NK-92 treated with Interleukin-12 subunit alpha and Interleukin-12 subunit beta, amount 100 ng/mL, for 24 hours (cell line): Measurements from ENCODE around the gene EED.

Source experiments
- DNase-seq: peaks from one replicate; lab custom pipeline; 2025; lab: John Stamatoyannopoulos, UW

The EED gene, protein sequence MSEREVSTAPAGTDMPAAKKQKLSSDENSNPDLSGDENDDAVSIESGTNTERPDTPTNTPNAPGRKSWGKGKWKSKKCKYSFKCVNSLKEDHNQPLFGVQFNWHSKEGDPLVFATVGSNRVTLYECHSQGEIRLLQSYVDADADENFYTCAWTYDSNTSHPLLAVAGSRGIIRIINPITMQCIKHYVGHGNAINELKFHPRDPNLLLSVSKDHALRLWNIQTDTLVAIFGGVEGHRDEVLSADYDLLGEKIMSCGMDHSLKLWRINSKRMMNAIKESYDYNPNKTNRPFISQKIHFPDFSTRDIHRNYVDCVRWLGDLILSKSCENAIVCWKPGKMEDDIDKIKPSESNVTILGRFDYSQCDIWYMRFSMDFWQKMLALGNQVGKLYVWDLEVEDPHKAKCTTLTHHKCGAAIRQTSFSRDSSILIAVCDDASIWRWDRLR

DNA sequence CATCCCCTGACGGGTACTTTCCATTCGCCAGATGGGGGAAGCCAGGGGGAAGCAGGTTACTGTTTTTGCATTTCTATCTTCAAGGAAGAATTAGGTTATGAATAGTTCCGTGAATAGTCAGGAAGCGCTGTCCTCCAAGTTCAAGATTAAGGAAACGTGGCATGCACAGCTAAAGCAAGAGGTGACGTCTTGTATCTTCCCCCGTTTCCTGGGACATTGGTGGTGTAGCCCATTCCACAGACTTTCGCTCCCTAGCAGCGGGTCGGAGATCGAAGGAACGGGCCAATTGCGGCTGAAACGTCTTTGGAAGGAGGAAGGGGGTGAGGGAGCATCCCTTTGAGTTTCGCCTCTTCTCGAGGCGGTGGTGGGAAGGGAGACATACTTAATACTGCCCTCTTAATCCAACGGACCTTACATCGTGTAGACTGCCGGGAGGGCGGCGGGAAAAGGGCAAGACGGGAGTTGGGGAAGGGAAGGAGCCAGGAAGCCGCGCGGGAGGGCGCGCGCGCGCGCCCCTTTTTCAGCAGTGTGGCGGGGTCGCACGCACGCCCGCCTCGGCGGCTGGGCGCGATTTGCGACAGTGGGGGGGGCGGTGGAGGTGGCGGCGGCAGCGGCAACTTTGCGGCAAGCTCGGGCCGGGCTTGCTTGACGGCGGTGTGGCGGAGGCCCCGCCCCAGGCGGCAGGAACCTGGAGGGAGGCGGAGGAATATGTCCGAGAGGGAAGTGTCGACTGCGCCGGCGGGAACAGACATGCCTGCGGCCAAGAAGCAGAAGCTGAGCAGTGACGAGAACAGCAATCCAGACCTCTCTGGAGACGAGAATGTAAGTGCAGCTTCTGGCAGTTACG is at the start of gene EED:
Gene EED, plus strand, starts transcription at position 232 of the 847 bp plus-strand sequence. Its CDS starts 477 bp downstream, at position 709.
- peak; percentile 93 for DNase-seq

DNA sequence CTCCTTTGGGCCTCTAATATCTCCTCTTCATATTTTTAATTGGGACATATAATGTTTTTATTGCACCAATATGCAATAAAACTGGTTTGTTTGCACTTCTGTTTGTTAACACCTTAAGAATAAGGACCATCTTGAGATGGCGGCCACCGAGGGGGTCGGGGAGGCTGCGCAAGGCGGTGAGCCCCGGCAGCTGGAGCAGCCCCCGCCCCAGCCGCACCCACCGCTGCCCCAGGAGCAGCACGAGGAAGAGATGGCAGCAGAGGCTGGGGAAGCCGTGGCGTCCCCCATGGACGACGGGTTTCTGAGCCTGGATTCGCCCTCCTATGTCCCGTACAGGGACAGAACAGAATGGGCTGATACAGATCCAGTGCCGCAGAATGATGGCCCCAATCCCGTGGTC is 49.6 kb upstream of the EED start:
- no peak for DNase-seq

DNA sequence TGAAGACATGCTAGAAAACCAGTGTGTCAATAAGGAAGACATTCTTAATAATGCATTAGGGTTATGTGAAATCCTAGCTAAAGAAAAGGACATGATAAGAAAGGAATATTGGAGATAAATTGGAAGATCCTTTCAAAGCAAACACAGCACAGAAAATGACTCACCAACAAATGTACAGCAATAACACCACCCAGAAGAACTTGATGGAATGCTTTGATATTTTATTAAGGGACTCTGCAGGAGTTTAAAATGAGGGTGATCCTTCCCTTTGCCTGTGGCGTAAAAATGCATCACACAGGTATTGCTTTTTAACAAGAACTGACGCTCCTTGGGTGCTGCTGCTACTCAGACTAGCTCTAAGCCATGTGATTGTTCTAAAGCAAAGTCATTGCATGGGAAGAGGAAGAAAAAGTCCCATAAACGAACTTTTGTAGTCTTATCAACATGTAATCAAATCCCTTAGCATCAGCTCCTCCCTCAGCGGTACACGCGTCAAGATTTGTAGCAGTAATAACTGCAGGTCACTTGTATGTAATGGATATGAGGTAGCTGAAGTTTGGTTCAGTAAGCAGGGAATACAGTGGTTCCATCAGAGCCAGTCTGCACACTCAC is 48.4 kb upstream of the EED start:
- no peak for DNase-seq

DNA sequence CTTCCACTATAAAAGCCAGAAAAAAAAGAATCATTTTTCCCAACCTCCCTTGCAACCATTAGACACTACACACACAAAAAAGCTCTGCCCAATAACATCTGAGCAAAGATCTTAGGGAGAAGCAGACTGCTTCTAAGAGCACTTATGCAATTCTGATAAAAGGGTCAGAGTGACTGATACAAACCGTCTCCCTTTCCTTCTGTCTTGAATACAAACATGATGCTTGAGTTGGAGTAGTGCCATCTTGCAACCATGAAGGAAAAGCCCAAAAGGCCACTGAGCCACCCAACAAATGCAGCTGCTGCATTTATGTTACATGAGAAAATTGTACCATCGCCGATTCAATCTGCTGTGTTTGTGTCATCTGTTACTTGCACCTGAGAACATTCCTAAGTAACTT is 47.6 kb upstream of the EED start:
- no peak for DNase-seq

DNA sequence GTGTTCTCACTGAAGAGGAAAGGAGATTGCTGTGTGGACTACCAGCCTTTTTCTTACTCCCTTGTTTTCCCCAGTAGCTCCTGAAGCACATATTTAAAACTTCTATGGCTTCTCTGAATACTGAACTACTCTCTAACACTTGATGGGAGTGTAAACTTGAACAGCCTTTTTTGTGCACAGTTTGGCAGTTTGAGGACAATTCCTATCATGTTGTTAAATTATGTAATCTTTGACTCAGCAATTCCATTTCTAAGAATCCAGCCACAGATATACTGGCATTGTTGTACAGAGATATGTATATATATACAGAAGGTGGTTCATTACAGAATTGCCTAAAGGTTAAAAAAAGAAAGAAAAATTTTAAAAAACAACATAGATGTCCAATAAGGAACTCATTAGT is 47.1 kb upstream of the EED start:
- no peak for DNase-seq

DNA sequence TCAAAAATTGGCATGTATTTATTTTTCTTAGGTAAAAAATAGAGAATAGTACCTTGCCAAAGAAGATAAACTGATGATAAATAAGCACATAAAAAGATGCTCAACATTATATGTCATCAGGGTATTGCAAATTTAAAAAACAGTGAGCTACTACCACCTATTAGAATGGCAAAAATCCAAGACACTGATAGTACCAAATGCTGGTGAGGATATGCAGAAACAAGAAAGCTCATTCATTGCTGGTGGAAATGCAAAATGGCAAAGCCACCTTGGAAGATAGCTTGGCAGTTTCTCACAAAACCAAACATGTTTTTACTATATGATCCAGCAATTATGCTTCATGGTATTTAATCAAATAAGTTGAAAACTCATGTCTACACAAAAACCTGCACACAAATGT is 46.4 kb upstream of the EED start:
- no peak for DNase-seq

DNA sequence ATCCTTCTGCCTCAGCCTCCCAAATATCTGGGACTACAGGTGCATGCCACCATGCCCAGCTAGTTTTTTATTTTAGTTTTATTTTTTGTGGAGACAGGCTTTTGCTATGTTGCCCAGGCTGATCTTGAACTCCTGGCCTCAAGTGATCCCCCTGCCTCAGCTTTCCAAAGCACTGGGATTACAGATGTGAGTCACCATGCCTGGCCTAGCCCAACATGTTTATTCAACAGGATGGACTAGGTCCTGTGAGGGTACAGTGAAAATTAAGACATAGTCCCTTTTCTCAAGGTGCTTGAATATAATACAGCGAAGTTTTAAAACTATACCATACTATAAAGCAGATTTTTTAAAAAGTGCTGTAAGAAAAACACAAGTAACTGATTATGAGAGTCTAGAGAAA is 45.2 kb upstream of the EED start:
- no peak for DNase-seq

DNA sequence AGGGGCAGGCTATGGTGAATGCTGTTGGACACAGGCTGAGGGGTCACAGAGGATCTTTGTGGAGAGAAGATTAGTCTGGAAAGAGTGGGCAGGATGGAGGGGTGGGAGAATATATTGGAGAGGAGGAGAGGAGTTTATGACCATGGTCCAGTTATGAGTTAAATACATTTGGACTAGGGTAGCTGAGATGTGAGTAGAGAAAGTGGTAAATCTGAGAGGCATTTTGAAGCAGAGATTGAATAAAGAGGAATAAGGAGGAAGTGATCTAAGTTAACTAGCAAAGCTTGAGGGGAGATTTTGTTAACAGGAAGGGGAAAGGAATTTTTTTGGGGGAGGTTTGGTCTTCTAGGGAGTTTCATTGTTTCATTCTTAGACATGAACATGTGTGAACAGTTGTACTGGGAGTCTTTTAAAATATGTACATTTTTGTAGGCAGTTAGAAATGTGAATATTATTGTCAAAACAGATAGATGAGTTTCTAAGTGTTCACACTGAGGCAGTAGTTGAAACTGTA is 43.1 kb upstream of the EED start:
- no peak for DNase-seq

DNA sequence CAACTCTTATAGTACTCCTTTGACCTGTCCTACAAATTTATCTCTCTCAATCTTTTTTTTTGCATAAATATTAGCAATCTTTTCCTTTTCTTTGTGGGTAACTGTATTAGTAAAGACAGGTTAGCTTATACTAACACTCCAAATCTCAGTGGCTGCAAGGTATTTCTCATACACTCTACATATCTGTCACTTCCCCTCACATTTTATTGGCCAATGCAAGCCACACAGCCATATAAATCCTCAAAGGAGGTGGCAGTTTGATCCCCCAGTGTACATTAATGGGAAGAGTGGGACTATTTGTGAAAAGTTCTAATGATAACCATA is 42.6 kb upstream of the EED start:
- no peak for DNase-seq

DNA sequence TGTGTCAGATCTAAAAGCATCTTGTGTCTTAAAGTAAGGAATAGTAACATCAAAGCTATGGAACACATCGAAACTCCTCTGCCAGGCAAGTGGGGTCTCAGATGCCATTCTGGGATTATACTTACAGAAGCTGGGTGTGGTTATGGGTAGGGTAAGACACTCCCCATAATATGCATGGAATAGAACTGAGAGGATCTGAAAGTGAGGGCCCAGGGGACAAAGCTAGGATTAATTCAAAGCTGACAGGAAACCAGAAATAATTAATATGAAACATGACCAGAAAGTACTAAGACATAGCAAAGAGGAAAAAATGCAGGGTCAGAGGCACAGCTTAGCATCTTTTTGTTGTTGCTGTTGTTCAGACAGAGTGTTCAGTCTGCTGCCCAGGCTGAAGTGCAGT is 40.2 kb upstream of the EED start:
- DNase-seq, result no peak

DNA sequence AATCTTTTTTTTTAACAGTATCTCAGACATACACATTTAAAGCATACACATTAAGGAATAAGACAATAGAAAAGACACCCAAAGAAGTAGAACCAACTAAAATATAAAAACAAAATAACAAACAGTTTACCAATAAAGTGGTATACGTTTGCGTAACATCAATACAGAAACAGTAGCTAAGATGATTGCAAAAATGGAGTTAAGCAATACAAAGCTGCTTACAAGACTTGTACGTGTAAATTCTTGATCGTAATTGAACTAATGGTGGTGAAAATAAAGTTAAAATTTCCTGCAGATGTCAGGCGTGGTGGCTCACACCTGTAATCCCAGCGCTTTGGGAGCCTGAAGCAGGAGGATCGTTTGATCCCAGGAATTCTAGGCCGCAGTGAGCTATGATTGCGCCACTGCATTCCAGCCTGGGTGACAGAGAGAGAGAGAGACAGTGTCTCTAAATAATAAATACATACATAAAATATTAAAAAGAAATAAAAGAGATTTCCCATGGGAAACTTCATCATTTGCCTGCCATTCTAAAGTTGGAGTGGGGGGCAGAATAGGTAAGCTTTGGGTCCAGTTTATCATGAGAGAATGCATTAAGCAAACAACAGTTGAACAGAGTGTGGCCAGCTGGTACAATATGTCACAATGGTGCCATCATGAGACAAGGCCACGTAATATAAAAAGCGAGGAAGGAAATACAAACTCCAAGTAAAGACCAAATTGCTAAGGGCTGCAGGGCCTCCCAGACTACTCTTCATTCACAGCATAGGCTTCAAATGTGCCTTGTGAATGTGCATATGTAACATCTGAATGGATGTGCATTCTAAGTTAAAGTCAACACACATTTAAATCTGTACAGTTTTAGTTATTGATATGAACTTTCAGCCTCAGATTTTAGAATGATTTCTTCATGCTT is 38.9 kb upstream of the EED start:
- DNase-seq, result no peak

DNA sequence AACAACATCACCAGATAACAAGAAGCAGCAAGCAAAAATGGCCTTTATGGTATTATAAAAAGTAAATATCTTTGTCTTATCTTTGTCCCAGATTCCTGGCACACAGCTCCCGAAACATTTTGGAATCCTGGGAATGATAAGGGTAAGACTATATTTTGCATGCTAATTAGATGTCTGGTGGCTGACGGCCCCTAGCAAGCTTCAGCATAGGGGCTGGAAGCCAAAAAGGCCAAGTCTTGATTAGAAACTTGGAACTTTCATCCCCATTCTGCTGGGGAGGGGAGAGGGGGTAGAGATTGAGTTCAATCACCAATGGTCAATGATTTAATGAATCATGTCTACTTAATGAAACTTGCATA is 38.2 kb upstream of the EED start:
- no peak for DNase-seq

DNA sequence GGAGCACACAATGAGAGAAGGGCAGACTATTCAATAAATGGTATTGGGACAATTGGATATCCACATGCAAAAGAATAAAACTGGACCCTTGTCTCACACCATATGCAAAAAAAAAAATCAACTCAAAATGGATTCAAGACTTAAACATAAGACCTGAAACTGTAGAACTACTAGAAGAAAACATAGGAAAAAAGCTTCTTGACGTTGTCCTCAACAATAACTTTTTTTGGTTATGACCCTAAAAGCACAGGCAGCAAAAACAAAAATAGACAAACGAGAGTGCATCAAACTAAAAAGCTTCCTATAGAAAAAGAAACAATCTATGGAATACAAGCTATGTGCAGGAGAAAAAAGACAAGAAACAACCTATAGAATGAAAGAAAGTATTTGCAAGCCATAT is 37.1 kb upstream of the EED start:
- DNase-seq, result no peak

DNA sequence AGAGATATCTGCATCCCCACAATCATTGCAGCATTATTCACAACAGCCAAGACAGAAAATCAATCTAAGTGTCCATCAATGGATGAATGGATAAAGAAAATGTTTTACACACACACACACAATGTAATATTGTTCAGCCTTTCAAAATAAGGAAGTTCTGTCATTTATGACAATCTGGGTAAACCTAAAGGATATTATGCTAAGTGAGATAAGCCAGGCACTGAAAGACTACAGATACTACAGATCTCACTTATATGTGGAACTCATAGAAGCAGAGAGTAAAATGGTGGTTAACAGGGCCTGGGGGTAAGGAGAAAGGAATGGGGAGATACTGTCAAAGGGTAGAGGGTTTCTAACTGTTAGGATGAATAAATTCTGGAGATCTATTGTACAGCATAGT is 36.0 kb upstream of the EED start:
- DNase-seq, result no peak

DNA sequence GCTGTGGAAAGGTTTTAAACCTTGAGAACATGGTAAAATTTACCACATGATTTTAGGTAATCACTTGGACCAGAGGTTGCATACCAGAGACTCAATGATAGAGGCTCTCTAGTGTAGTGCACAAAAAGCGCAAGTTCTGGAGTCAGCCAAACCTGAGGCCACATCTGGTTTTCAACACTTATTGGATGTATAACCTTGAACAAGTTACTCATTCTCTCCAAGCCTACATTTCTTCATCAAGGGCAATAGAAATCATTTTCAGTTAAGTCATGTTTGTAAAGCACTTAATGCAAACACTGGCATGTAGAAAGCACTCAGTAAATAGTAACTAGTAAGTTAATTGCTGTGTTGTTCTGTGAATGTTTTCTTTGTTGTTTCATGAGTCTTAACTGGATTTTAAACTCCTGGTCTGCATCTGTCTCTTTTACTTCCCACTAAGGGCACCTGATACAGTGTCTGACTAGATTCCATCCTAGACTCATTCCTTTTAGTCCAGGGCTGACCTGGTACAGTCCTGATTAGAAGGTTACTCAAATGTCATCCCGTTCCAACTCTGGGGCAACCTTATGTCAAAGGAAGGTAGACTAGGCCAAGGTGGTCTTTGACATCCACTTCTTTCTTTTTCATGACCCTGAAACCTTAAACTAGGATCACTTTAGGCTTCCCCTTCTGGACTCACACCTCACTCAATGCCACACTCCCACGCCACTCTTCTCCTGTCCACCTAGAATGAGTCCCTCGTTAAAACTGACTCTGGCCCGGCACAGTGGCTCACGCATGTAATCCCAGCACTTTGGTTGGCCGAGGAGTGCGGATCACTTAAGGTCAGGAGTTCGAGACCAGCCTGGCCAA is 34.5 kb upstream of the EED start:
- no peak for DNase-seq

DNA sequence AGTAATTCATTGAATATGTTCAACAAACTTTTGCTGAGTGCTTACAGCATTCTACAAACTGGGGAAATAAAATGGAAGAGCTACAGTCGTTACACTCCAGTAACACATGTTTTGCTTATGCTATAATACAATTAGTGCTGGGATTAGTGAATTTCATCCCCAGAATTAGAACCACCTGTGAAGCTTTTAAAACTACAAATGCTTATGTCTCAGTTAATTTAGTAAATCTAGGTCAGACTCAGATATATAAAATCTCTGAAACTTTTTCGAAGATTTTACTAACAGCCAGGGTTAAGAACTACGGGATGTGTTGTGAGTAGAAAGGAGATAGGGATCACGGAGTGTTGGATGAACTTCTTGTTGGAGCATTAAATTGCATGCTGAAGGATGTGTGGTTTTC is 33.7 kb upstream of the EED start:
- no peak for DNase-seq

DNA sequence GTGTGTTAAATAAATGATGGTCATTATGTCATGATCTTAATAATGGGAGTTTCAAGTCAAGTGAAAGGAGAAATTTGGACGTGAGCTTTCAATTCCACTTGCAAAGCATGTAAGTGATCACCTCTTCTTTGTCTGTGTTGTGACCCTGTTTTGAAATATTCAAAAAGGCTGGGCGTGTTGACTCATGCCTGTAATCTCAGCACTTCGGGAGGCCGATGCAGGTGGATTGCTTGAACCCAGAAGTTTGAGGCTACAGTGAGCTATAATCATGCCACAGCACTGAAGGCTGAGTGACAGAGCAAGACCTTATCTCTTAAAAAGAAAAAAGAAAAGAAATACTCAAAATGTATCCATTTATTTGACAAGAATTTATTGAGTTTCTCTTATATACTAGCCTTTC is 32.9 kb upstream of the EED start:
- no peak for DNase-seq

DNA sequence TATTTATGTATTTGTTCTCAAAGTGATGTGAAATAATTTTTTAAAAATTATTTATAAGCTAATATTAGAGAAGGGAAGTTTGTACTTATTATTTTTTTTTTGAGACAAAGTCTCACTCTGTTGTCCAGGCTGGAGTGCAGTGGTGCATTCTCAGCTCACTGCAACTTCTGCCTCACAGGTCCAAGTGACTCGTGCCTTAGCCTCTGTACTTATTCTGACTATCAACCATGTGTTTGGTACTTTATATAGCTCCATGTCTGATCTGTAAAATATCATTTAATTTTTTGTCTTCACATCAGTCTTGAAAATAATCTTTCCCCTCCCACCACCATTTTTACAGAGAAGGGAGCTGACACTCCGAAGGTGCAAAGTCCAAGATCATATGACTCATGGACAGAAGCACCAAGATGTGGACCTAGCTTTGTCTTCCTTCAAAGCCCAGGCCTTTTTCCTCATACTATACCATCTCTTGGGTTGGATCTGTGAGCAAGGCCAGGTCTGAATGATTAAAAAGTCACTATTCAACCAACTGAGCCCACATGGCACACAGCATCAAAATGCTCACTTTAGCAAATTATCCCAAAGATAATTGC is 32.4 kb upstream of the EED start:
- DNase-seq, result no peak

DNA sequence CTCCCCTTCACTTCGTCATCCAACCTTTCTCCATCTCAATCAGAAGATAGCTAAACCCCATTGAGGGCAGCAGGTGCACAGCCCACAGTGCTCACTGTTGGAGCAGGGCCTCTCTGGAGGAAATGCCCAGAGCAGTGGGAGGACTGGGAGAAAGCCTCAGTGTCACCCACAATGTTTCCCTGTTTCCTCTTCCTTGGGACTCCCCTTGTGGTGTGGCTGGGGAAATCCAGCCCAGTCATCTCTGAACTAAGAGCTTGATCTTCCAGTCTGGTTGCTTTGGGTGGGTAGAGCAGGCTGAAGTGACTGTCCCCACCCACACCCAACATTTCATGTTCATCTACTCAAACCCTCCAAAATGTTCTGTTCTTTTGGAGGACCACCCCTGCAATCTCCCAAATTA is 29.8 kb upstream of the EED start:
- no peak for DNase-seq
